ENCODE results near the gene BRCC3.

DNA sequence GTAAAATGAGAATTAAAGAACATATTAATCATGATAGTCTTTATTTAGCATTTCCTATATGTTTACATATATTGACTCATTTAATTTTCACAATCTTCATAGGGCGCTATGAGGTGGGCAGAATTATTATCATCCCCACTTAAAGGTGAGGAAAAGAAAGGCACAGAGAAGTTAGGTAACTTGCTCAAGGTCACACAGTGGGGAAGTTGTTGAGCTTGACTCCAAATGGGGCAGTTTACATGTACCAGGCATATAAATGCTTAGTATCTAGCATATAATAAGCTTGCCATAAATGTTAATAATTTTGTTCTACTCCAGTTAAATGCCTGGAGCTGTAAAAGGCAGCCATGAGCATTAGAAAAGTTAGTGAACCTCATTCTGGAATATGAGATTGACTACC lies 1.9 kb upstream of the BRCC3 start:
- TF ChIP-seq, protein P1, sequence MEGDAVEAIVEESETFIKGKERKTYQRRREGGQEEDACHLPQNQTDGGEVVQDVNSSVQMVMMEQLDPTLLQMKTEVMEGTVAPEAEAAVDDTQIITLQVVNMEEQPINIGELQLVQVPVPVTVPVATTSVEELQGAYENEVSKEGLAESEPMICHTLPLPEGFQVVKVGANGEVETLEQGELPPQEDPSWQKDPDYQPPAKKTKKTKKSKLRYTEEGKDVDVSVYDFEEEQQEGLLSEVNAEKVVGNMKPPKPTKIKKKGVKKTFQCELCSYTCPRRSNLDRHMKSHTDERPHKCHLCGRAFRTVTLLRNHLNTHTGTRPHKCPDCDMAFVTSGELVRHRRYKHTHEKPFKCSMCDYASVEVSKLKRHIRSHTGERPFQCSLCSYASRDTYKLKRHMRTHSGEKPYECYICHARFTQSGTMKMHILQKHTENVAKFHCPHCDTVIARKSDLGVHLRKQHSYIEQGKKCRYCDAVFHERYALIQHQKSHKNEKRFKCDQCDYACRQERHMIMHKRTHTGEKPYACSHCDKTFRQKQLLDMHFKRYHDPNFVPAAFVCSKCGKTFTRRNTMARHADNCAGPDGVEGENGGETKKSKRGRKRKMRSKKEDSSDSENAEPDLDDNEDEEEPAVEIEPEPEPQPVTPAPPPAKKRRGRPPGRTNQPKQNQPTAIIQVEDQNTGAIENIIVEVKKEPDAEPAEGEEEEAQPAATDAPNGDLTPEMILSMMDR (IDR thresholded peaks at IDR 0.05) = no peak
- TF ChIP-seq POLR2A (IDR thresholded peaks at IDR 0.05) = no peak

Data from heart left ventricle (tissue), 13 donors.